Erythroblast (primary cell): Measurements from ENCODE around the gene COX11.

Experiments
- GATA1 ChIP-seq: IDR thresholded peaks from 2 replicates; pipeline ENCODE4 v1.6.1; 2011; ENCODE audit warnings: low read depth, mild to moderate bottlenecking, control low read depth, low read length, moderate library complexity
- POLR2A ChIP-seq: IDR thresholded peaks from 2 replicates; pipeline ENCODE4 v1.6.1; 2011; ENCODE audit warnings: mild to moderate bottlenecking, low read length

DNA sequence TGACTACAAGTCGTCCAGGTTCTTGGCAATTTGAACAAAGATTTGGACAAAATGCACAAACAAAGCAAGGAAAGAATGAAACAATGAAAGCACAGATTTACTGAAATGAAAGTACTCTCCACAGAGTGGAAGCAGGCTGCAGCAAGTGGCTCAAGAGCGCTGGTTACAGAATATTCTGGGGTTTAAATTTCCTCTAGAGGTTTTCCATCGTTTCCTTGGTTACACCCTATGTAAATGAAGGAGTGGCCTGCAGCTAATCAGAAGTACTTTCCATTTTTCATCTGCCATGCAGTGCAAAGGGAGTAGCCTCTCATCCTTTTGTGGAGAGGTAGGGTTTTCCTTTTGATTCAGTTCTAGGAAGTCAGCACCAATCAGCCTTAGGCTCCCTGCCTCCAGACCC lies 11.9 kb upstream of the COX11 start:
- TF ChIP-seq POLR2A (no peak), GATA1 (no peak)
